Sigmoid colon (tissue), 7 donors: ENCODE data around the gene KAZN. TPM values are rescaled to one million over a fixed set of nuclear protein-coding genes. Genes with fewer than 3 reads are reported as not detected.

Experiments used
- DNase-seq: peaks from one replicate; pipeline ENCODE4 v3.0.0-alpha.2; 2019
- H3K27ac ChIP-seq, 4 donors: fragments of 200-600 bp; sonication (generic); one replicate each; pipeline ENCODE4 v1.5.1; 2016 to 2019; ENCODE audit warnings: mild to moderate bottlenecking in 1 of 4
- H3K27me3 ChIP-seq, 3 donors: fragments of 200-600 bp; sonication (generic); one replicate each; pipeline ENCODE4 v1.5.1; 2019; ENCODE audit warnings: mild to moderate bottlenecking in 1 of 3
- H3K36me3 ChIP-seq, 4 donors: fragments of 200-600 bp; sonication (generic); one replicate each; pipeline ENCODE4 v1.5.1; 2016 to 2019
- H3K4me1 ChIP-seq, 4 donors: fragments of 200-600 bp; sonication (generic); one replicate each; pipeline ENCODE4 v1.5.1; 2017 to 2019
- H3K4me3 ChIP-seq, 4 donors: fragments of 200-600 bp; sonication (generic); one replicate each; pipeline ENCODE4 v1.5.1; 2017 to 2019; ENCODE audit warnings: mild to moderate bottlenecking in 2 of 4, moderate library complexity in 1 of 4
- H3K9me3 ChIP-seq, 4 donors: fragments of 200-600 bp in 3 of 4; sonication (generic) in 3 of 4; one replicate each; pipeline versions ENCODE4 v1.5.1 to v1.6.1; 2013 to 2019
- EP300 ChIP-seq, 4 donors: sonication (generic); formaldehyde crosslinking; IDR thresholded peaks; one replicate each; pipeline ENCODE4 v1.6.1; 2017; ENCODE audit warnings: antibody characterized with exemption in 4 of 4
- POLR2A ChIP-seq, 2 donors: fragments of 450-650 bp; IDR thresholded peaks; one replicate each; pipeline ENCODE4 v1.6.1; 2016; ENCODE audit warnings: antibody characterized with exemption in 2 of 2, mild to moderate bottlenecking in 2 of 2, moderate library complexity in 2 of 2
- POLR2AphosphoS5 ChIP-seq, 4 donors: sonication (generic); formaldehyde crosslinking; IDR thresholded peaks; one replicate each; pipeline ENCODE4 v1.6.1; 2017; ENCODE audit warnings: antibody characterized with exemption in 4 of 4
- WGBS, 2 donors: extraction: QIAGEN DNeasy Blood & Tissue Kit; methylation state at CpG; one replicate each; pipeline ENCODE4 v1.1.7; 2013; 5-methylcytosine and 5-hydroxymethylcytosine counted together
- intact Hi-C: fragments of 100-400 bp; cut with DNase I; formaldehyde crosslinking; loops from one replicate; pipeline ENCODE4 v1.15.1; 2023
- polyA plus RNA-seq, 3 donors: library from polyadenylated mRNA; stranded (reverse); fragments of 200-250 nt; gene quantifications; one replicate each; pipeline ENCODE4 v1.2.3, GENCODE V29; 2013
- total RNA-seq, 4 donors: library from RNA; depleted of rRNA; stranded (reverse); fragments of >200 nt; gene quantifications; one replicate each; pipeline ENCODE4 v1.1.0, GENCODE V29; 2016
- TF ChIP-seq, protein P1 (sequence below), 4 experiments: fragments of 450-650 bp in 3 of 4; fragments of 200-600 bp in 1 of 4; IDR thresholded peaks; one replicate each; pipeline ENCODE4 v1.5.1; 2016 to 2019; ENCODE audit warnings: antibody characterized with exemption in 4 of 4, mild to moderate bottlenecking in 3 of 4, moderate library complexity in 2 of 4
- donor health status: healthy with polysubstance abuse.
- donor health status: Bipolar disorder and iron deficiency.
- donor health status: healthy.

The KAZN gene
- total and polyA plus RNA-seq, 7 donors, result 2.5 to 11.4 (median 5.6) TPM

DNA sequence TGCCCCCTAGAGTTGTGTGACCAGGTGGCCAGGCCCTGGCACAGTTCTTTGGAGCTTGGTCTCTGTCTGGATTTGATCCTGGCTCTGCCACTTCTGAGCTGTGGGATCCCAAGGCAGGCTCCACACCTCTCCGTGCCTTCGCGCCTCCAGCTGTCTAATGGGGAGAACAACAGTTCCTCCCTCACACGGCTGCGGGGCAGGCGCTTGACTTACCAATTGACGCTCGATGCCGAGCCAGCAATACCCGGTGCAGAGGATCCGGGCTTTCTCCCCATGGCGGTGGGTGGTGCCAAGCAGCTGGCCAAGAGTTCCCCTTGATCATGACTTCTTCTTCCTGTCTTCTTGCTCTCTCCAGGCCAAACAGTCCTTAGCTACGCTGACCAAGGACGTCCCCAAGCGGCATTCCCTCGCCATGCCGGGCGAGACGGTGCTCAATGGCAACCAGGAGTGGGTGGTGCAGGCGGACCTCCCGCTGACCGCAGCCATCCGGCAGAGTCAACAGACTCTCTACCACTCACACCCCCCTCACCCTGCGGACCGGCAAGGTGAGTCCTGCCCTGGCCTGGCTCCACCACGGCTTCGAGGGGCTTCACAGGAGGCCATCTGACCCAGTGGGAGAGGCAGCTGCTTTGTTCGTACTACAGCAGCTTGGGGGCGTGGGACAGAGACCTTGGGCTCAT, 457.4 kb downstream of the KAZN start:
- no peak overlapping the region for H3K4me3 ChIP-seq
- H3K27me3 ChIP-seq, result no peaks in the 10 kb centered on the region
- WGBS, 2 donors, result 96 to 97% methylated on average over 29 of the region's 29 CpGs
- H3K9me3 ChIP-seq, result no peaks in the 10 kb centered on the region
- DNase-seq, result no peak
- peaks cover 0 to 13% (median 0%) of the 10 kb centered on the region in 4 donors for H3K36me3 ChIP-seq
- TF ChIP-seq POLR2A (IDR thresholded peaks at IDR 0.05) (no peak), POLR2AphosphoS5 (IDR thresholded peaks at IDR 0.05) (no peak), EP300 (IDR thresholded peaks at IDR 0.05) (no peak)
- TF ChIP-seq, protein P1, sequence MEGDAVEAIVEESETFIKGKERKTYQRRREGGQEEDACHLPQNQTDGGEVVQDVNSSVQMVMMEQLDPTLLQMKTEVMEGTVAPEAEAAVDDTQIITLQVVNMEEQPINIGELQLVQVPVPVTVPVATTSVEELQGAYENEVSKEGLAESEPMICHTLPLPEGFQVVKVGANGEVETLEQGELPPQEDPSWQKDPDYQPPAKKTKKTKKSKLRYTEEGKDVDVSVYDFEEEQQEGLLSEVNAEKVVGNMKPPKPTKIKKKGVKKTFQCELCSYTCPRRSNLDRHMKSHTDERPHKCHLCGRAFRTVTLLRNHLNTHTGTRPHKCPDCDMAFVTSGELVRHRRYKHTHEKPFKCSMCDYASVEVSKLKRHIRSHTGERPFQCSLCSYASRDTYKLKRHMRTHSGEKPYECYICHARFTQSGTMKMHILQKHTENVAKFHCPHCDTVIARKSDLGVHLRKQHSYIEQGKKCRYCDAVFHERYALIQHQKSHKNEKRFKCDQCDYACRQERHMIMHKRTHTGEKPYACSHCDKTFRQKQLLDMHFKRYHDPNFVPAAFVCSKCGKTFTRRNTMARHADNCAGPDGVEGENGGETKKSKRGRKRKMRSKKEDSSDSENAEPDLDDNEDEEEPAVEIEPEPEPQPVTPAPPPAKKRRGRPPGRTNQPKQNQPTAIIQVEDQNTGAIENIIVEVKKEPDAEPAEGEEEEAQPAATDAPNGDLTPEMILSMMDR (IDR thresholded peaks at IDR 0.05), result no peak
- no peaks in the 10 kb centered on the region for H3K4me1 ChIP-seq
- intact Hi-C loops, result no loop called here
- no peak overlapping the region for H3K27ac ChIP-seq

DNA sequence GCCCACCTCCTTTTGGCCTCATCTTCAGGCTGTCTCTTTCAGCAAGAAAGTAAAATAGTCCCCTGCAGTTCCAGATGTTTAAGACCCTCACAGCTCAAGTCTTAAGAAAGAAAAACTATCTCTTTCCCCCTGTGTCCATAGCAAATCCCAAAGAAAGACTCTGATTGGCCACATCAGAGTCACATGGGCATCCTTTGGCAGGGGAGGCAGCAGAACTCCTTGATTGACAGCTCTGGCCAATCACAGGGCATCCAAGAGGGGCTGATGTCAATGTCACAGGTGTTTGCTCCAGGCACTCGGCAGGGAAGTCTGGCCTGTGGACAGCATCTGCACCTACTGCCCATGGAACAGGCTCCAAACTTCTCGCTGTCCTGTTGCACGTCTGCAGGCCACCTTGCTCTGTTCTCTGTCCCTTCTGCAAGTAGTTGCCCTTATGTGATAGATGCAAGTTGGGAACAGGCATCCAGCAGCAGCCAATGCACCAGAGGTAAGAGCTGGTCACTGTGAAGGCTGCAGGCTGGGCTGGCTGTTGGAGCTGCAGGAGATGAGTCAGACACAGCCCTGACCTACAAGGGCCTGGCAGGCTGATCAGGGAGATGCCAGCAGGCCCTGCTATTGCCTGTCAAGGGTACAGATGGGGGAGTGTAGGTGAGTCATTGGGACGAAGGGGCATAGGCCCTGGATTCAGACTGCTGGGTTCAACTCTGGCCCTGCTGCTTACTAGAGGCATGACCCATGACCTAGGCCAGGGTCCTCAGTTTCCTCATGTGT, 458.2 kb downstream of the KAZN start:
- H3K36me3 ChIP-seq, result peaks cover 0 to 13% (median under 1%) of the 10 kb centered on the region in 4 donors
- TF ChIP-seq POLR2AphosphoS5 (IDR thresholded peaks at IDR 0.05) (no peak), EP300 (IDR thresholded peaks at IDR 0.05) (no peak), POLR2A (IDR thresholded peaks at IDR 0.05) (no peak)
- TF ChIP-seq, protein P1 (IDR thresholded peaks at IDR 0.05), result no peak
- H3K9me3 ChIP-seq, result no peaks in the 10 kb centered on the region
- DNase-seq, result no peak
- no peaks in the 10 kb centered on the region for H3K4me1 ChIP-seq
- H3K27me3 ChIP-seq, result no peaks in the 10 kb centered on the region
- no peak overlapping the region for H3K27ac ChIP-seq
- WGBS, 2 donors, result 89 to 91% methylated on average over 4 of the region's 4 CpGs
- intact Hi-C loops, result no loop called here
- H3K4me3 ChIP-seq, result no peak overlapping the region

DNA sequence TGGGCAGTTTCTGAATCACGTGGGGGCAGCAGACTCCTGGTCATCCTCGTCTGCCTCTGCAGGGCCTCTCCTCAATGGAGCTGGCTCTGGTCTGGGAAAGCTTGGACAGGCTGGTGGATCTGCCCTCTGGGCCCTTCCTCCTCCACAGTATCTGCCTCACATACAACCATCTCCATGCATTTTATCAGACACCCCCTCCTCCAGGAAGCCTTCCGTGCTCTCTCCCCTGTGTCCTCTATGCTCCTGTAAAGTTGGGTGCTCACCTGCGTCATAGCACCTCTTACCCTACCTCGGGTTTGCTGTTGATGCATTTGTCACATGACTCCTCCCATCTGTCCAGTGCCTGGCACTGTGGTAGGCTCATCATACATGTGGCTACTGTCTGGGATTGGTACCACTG, 459.3 kb downstream of the KAZN start:
- intact Hi-C loops, result no loop called here

DNA sequence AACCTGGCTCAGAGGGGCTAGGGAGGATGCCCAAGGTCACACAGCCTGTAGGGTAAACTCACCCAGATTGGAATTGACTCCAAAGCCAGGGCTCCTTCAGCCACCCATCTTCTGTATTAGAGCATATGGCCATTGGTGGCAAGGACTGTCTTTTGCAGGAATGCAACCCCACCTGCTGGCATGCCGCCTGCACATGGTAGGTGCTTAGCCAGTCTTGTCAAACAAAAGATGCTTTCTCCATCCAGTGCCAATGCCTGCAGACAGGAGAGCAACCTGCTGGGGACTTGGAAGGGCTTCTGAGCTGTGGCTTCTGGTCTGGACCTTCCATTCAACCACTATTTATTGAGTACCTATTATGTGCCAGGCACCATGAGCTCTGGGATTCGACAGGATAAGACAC, 459.8 kb downstream of the KAZN start:
- Histone ChIP-seq H3K4me1 (no peaks in the 10 kb centered on the region), H3K27ac (no peak overlapping the region), H3K36me3 (peaks cover 0 to 14% (median 2%) of the 10 kb centered on the region in 4 donors), H3K4me3 (no peak overlapping the region), H3K27me3 (no peaks in the 10 kb centered on the region), H3K9me3 (peaks cover 0 to 4% (median 1%) of the 10 kb centered on the region in 4 donors)
- no peak for DNase-seq
- intact Hi-C loops, result no loop called here
- TF ChIP-seq, protein P1 (IDR thresholded peaks at IDR 0.05), result no peak
- TF ChIP-seq POLR2AphosphoS5 (IDR thresholded peaks at IDR 0.05), result no peak
- TF ChIP-seq POLR2A (IDR thresholded peaks at IDR 0.05), result no peak
- no peak for TF ChIP-seq EP300 (IDR thresholded peaks at IDR 0.05)
- WGBS, 2 donors, result 87 to 93% methylated on average over 2 of the region's 2 CpGs

More for the DNA sequence above, 459.3 kb downstream of the KAZN start:
- TF ChIP-seq, protein P1 (IDR thresholded peaks at IDR 0.05), result no peak
- TF ChIP-seq POLR2AphosphoS5 (IDR thresholded peaks at IDR 0.05) (no peak), EP300 (IDR thresholded peaks at IDR 0.05) (no peak), POLR2A (IDR thresholded peaks at IDR 0.05) (no peak)
- no peaks in the 10 kb centered on the region for H3K4me1 ChIP-seq
- 87 to 88% methylated on average over 5 of the region's 5 CpGs for WGBS, 2 donors
- DNase-seq, result no peak
- H3K36me3 ChIP-seq, result peaks cover 0 to 13% (median 2%) of the 10 kb centered on the region in 4 donors
- no peak overlapping the region for H3K27ac ChIP-seq
- H3K27me3 ChIP-seq, result no peaks in the 10 kb centered on the region
- no peak overlapping the region for H3K4me3 ChIP-seq
- H3K9me3 ChIP-seq, result peaks cover 0 to 4% (median 1%) of the 10 kb centered on the region in 4 donors
